Right lobe of liver (tissue), 4 donors: Measurements from ENCODE around the gene DIP2A.

ENCODE experiments used
- CTCF ChIP-seq, 4 donors: fragments of 200-600 bp in 3 of 4; fragments of 450-650 bp in 1 of 4; IDR thresholded peaks; one replicate each; pipeline versions ENCODE4 v1.5.1 to v1.8.0; 2016 to 2022; ENCODE audit warnings: antibody characterized with exemption in 4 of 4, mild to moderate bottlenecking in 2 of 4
- POLR2A ChIP-seq: fragments of 450-650 bp; IDR thresholded peaks from one replicate; pipeline ENCODE4 v1.6.1; 2017; ENCODE audit warnings: antibody characterized with exemption, mild to moderate bottlenecking
- donor health status: DM: no; HTN: no; CAD: no.
- donor health status: DM: no; HTN: no; CAD: no.
- donor health status: DM: no; HTN: yes; CAD: no.

GRCh38 chr21:46457801-46458314 is 833 bp upstream of the DIP2A start:
- TF ChIP-seq CTCF (IDR thresholded peaks at IDR 0.05) (no peak), POLR2A (no peak)
